DOHH2 (cell line): ENCODE results near the gene TAF4.

Experiments
- H3F3A ChIP-seq: fragments of 200-600 bp; sonication (generic), shearing (Covaris generic); 2 replicates; pipeline ENCODE4 v1.6.0; 2016; ENCODE audit warnings: antibody characterized with exemption, mild to moderate bottlenecking; ENCODE audit not compliant: control insufficient read depth, insufficient read depth
- H3K27ac ChIP-seq: fragments of 200-600 bp; sonication (generic); 2 replicates; pipeline ENCODE4 v1.5.1; 2014; ENCODE audit warnings: low read depth, mild to moderate bottlenecking, low read length, moderate library complexity
- H3K27me3 ChIP-seq: fragments of 200-600 bp; sonication (generic); 2 replicates; pipeline ENCODE4 v1.6.1; 2014; ENCODE audit warnings: mild to moderate bottlenecking, low read length, mixed read lengths; ENCODE audit not compliant: control insufficient read depth
- H3K36me3 ChIP-seq: fragments of 200-600 bp; sonication (generic); 2 replicates; pipeline ENCODE4 v1.6.1; 2014; ENCODE audit warnings: mild to moderate bottlenecking, low read length, moderate library complexity, mixed read lengths; ENCODE audit not compliant: control insufficient read depth
- H3K4me1 ChIP-seq: fragments of 200-600 bp; sonication (generic); 2 replicates; pipeline ENCODE4 v1.6.1; 2014; ENCODE audit warnings: mild to moderate bottlenecking, low read length, mixed read lengths; ENCODE audit not compliant: control insufficient read depth
- H3K4me2 ChIP-seq: fragments of 200-600 bp; sonication (generic); 2 replicates; pipeline ENCODE4 v1.6.0; 2014; ENCODE audit warnings: mild to moderate bottlenecking, low read length, moderate library complexity
- H3K4me3 ChIP-seq: fragments of 200-600 bp; sonication (generic); 2 replicates; pipeline ENCODE4 v1.5.1; 2014; ENCODE audit warnings: mild to moderate bottlenecking, low read length, mixed read lengths
- H3K79me2 ChIP-seq: fragments of 200-600 bp; sonication (generic); 2 replicates; pipeline ENCODE4 v1.6.1; 2014; ENCODE audit warnings: mild to moderate bottlenecking, low read length, mixed read lengths; ENCODE audit not compliant: control insufficient read depth
- H3K9me2 ChIP-seq: fragments of 200-600 bp; sonication (generic); replicated peaks from 2 replicates; pipeline ENCODE4 v1.6.1; 2014; ENCODE audit warnings: mild to moderate bottlenecking, low read length, mixed read lengths; ENCODE audit not compliant: control insufficient read depth
- H3K9me3 ChIP-seq: fragments of 200-600 bp; sonication (generic); 2 replicates; pipeline ENCODE4 v1.6.1; 2014; ENCODE audit warnings: antibody characterized with exemption, low read length, mixed read lengths; ENCODE audit not compliant: control insufficient read depth, insufficient read depth
- H4K20me1 ChIP-seq: fragments of 200-600 bp; sonication (generic); 2 replicates; pipeline ENCODE4 v1.6.0; 2014; ENCODE audit warnings: low read depth, mild to moderate bottlenecking, antibody characterized with exemption, low read length, moderate library complexity; ENCODE audit not compliant: control insufficient read depth, insufficient read depth
- CTCF ChIP-seq: fragments of 200-600 bp; sonication (generic); IDR thresholded peaks from one replicate; pipeline ENCODE4 v1.5.1; 2014; ENCODE audit warnings: antibody characterized with exemption, mild to moderate bottlenecking, low read depth, low read length; ENCODE audit not compliant: poor library complexity, severe bottlenecking
- EZH2phosphoT487 ChIP-seq: fragments of 200-600 bp; sonication (generic); IDR thresholded peaks from 2 replicates; pipeline ENCODE4 v1.6.1; 2017; ENCODE audit warnings: borderline replicate concordance, mild to moderate bottlenecking, antibody characterized with exemption, low read length, moderate library complexity, mixed read lengths

TAF4 gene

GRCh38 chr20:62048821-62049291 lies 16.8 kb downstream of the TAF4 start:
- H3K79me2 ChIP-seq = peaks cover 100% of the 10 kb centered on the region
- no peak overlapping the region for H3K4me3 ChIP-seq
- H3F3A ChIP-seq = peaks cover 5% of the 10 kb centered on the region; the same call in 1 of the 2 replicates
- H3K9me2 ChIP-seq = no peaks in the 10 kb centered on the region
- no peaks in the 10 kb centered on the region for H3K27me3 ChIP-seq
- H4K20me1 ChIP-seq = no peaks in the 10 kb centered on the region
- H3K36me3 ChIP-seq = no peaks in the 10 kb centered on the region
- H3K9me3 ChIP-seq = no peaks in the 10 kb centered on the region
- TF ChIP-seq EZH2phosphoT487 = no peak
- no peak for TF ChIP-seq CTCF
- no peak overlapping the region for H3K27ac ChIP-seq
- H3K4me1 ChIP-seq = peaks cover 22% of the 10 kb centered on the region
- H3K4me2 ChIP-seq = no peak overlapping the region

- Histone ChIP-seq H3F3A (peaks cover 9% of the 10 kb centered on the region), H3K9me3 (no peaks in the 10 kb centered on the region), H3K9me2 (no peaks in the 10 kb centered on the region), H4K20me1 (peaks cover 3% of the 10 kb centered on the region; the same call in 1 of the 2 replicates), H3K4me1 (peaks cover 27% of the 10 kb centered on the region), H3K36me3 (no peaks in the 10 kb centered on the region), H3K4me2 (no peak overlapping the region), H3K4me3 (no peak overlapping the region), H3K27me3 (no peaks in the 10 kb centered on the region), H3K79me2 (peaks cover 100% of the 10 kb centered on the region), H3K27ac (no peak overlapping the region)
- TF ChIP-seq CTCF = no peak
- no peak for TF ChIP-seq EZH2phosphoT487
Measured at GRCh38 chr20:62048346-62048761, 17.3 kb downstream of the TAF4 start.

GRCh38 chr20:62047666-62048345 lies 17.9 kb downstream of the TAF4 start:
- Histone ChIP-seq H3K27me3 (no peaks in the 10 kb centered on the region), H3K27ac (no peak overlapping the region), H3K9me2 (no peaks in the 10 kb centered on the region), H3K9me3 (no peaks in the 10 kb centered on the region), H3F3A (peaks cover 14% of the 10 kb centered on the region), H3K79me2 (peaks cover 100% of the 10 kb centered on the region), H4K20me1 (peaks cover 3% of the 10 kb centered on the region; the same call in 1 of the 2 replicates), H3K4me1 (peaks cover 32% of the 10 kb centered on the region), H3K4me2 (no peak overlapping the region), H3K36me3 (no peaks in the 10 kb centered on the region), H3K4me3 (no peak overlapping the region)
- TF ChIP-seq EZH2phosphoT487 (no peak), CTCF (no peak)
